SJCRH30 (cell line): ENCODE measurements around the gene ZNF454. TPM values are rescaled to one million over a fixed set of nuclear protein-coding genes. Genes with fewer than 3 reads are reported as not detected.
A peak's percentile ranks its signal among the peaks of the same experiment; 100 is the strongest.

ENCODE experiments used
- DNase-seq, 2 experiments: peaks; one replicate each; pipeline ENCODE4 v3.0.0-alpha.2; 2015 to 2020
- H3K27ac ChIP-seq: fragments of 250-450 bp; sonication (Bioruptor Pico); 2 replicates; pipeline ENCODE4 v1.5.1; 2020; ENCODE audit warnings: mild to moderate bottlenecking, moderate library complexity
- H3K27me3 ChIP-seq: fragments of 250-450 bp; sonication (Bioruptor Pico); 2 replicates; pipeline ENCODE4 v1.5.1; 2020; ENCODE audit warnings: mild to moderate bottlenecking, moderate library complexity
- H3K36me3 ChIP-seq: fragments of 250-450 bp; sonication (Bioruptor Pico); 2 replicates; pipeline ENCODE4 v1.5.1; 2020; ENCODE audit warnings: mild to moderate bottlenecking, moderate library complexity
- H3K4me1 ChIP-seq: fragments of 250-450 bp; sonication (Bioruptor Pico); 2 replicates; pipeline ENCODE4 v1.5.1; 2020; ENCODE audit warnings: mild to moderate bottlenecking, moderate library complexity
- H3K4me3 ChIP-seq: fragments of 250-450 bp; sonication (Bioruptor Pico); 2 replicates; pipeline ENCODE4 v1.5.1; 2020; ENCODE audit warnings: mild to moderate bottlenecking, moderate library complexity
- H3K9me3 ChIP-seq: fragments of 250-450 bp; sonication (Bioruptor Pico); replicated peaks from 2 replicates; pipeline ENCODE4 v1.5.1; 2020; ENCODE audit warnings: mild to moderate bottlenecking, moderate library complexity
- total RNA-seq: library from RNA; depleted of rRNA; stranded (reverse); fragments of >200 nt; shearing (Covaris generic); gene quantifications from 2 replicates; pipeline ENCODE4 v1.2.3, GENCODE V29; 2014; rRNA removed

The ZNF454 gene
- total RNA-seq, result not detected in 2 replicates

DNA sequence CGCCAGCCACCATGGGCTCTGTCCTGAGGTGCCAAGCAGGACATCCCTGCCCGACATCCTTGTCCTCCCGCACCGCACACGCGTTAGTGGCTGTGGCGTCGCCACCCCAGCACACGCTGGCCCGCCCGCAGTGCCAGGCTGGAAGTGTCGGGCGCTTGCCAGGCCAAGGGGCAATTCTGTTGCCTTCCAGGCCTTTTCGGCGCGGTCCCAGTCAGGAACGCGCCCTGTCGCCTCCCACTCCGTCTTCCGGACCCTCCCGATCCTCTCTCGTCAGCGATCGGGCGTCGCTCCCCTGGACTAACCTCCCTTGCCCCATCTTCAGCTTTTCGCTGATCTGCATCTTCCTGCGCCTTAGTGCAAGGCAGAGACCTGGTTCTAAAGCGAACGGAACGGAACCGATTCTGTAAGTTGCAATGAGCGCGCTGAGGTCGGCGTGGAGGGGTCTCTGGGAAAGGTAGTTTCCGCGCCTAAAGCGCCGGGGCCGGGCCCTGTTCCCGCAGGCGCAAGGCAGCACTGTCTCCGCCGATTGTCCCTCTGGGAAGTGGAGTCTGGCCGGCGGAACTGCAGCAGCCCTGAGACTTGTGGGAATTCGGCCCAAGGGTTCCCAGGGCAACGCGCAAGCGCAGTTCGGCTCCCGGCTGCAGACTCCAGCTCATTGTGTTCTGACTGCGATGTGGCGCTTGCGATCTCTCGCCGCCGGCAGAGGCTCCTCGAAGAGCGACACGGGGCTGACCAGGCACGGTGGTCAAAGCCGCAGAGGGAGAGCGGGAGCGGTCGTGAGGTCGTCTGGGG, at the start of gene ZNF454:
ZNF454 (plus strand) TSS at position 630 of the 792 bp plus-strand sequence. CDS start 1,594 bp downstream, outside the sequence.
- Histone ChIP-seq H3K36me3 (no peaks in the 10 kb centered on the region), H3K27me3 (no peaks in the 10 kb centered on the region), H3K9me3 (no peaks in the 10 kb centered on the region), H3K27ac (no peak within 1 kb of the TSS), H3K4me1 (no peaks in the 10 kb centered on the region), H3K4me3 (no peak within 1 kb of the TSS)
- DNase-seq, result no peak

DNA sequence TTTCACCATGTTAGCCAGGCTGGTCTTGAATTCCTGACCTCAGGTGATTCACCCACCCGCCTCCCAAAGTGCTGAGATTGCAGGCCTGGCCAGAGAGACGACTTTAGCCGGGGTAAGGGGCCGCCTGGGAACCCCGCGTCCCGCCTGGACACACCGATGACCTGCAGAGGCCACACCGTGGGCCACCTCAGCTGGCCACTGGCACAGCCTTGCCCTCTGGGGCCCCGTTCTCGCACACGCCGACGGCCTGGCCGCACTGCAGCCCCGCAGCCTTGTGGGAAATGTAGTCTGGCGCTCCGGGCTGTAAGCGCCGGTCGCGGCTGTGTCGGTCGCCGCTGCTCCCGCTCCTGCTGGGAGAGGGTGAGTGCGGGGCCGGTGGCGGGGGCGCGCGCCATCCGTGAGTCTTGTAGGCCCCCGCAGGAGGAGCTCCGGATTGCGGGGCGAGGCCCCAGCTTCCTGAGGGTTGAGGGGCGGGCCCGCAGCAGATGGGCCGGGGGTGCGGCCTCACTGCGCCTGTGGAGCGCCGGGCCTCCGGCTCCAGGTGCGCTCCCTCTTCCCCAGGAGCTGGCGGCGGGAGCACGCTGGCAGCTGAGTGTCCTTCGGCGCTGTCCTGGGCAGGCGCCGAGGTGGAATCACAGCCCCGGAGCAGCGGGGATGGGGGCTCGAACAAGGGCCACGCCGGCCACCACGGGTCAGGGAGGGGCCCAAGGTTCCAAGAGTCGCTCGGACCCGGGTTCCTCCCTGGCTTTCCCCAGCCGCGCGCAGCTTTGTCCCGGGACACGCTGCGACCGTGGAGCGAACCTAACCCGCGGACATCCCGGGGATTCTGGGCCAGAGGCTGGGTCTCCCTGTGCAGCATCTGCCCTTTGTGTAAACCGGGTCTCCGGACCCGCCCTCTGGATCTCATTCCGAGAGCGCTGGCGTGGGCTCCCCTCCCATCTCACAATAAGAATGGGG, 45.1 kb upstream of the ZNF454 start, which contains the start of gene ZFP2:
ZFP2 (plus strand) TSS at position 299 of the 957 bp plus-strand sequence. CDS start 35,401 bp downstream, outside the sequence.
- Histone ChIP-seq H3K27me3 (no peaks in the 10 kb centered on the region), H3K36me3 (no peaks in the 10 kb centered on the region), H3K4me1 (no peaks in the 10 kb centered on the region), H3K4me3 (peak within 1 kb of the TSS; percentile 64), H3K27ac (no peak within 1 kb of the TSS), H3K9me3 (no peaks in the 10 kb centered on the region)
- peak; percentile 42 to 65 for DNase-seq

DNA sequence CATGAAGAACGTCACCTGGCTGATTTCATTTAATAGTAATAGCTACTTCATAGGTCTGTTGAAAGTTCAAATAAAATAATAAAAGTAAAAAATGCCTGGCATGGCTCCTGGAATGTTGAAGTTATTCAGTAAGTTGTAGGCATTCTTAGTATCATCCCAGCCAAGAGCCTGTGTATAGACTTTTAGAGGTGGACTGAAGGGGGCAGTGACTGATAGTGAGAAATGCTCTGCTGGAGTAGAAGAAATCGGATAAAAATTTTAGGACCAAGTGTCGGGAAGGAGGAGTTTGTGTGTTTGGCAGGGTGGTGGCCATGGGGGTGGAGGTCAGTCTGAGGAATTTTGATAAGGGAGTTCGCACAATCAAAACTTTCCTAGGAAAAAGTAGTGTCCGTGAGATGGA, 41.7 kb upstream of the ZNF454 start:
- Histone ChIP-seq H3K9me3 (no peaks in the 10 kb centered on the region), H3K36me3 (no peaks in the 10 kb centered on the region), H3K4me3 (no peak overlapping the region), H3K27ac (no peak overlapping the region), H3K27me3 (no peaks in the 10 kb centered on the region), H3K4me1 (no peaks in the 10 kb centered on the region)
- no peak for DNase-seq

DNA sequence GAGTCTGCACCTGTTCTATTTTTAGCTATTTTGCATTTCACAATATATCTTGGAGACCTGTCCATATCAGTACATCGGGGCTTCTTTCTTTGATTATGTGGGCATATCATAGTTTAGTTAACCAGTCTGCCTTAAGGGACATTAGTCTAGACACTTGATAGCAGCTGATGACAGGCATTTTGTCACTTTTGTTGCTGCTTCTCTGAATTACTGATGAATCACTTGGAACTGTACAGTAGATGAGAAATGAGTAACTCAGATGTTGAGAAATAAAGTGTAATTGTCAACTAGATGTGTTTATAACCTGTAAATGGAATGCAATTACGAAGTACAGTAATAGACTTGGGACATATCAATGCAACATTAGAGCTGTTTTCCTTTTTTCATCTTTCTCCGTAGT, 38.1 kb upstream of the ZNF454 start:
- H3K36me3 ChIP-seq, result no peaks in the 10 kb centered on the region
- no peak overlapping the region for H3K4me3 ChIP-seq
- H3K27ac ChIP-seq, result no peak overlapping the region
- no peak for DNase-seq
- H3K27me3 ChIP-seq, result no peaks in the 10 kb centered on the region
- no peaks in the 10 kb centered on the region for H3K4me1 ChIP-seq
- H3K9me3 ChIP-seq, result no peaks in the 10 kb centered on the region

DNA sequence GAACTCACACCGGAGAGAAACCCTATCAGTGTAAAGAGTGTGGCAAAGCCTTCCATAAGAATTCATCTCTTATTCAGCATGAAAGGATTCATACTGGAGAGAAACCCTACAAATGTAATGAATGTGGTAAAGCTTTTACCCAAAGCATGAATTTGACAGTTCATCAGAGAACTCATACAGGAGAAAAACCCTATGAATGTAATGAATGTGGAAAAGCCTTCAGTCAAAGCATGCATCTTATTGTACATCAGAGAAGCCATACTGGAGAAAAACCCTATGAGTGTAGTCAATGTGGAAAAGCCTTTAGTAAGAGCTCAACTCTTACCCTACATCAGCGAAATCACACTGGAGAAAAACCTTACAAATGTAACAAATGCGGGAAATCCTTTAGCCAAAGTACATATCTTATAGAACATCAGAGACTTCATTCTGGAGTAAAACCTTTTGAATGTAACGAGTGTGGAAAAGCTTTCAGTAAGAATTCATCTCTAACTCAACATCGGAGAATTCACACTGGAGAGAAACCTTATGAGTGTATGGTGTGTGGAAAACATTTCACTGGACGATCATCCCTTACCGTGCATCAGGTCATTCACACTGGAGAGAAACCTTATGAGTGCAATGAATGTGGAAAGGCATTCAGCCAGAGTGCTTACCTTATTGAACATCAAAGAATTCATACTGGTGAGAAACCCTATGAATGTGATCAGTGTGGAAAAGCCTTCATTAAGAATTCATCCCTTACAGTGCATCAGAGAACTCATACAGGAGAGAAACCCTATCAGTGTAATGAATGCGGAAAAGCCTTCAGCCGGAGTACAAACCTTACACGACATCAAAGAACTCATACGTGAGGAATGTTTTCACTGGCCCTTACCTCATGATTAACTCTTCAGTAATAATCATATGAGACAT, 8.9 kb upstream of the ZNF454 start:
- Histone ChIP-seq H3K27me3 (no peaks in the 10 kb centered on the region), H3K36me3 (no peaks in the 10 kb centered on the region)
- no peak for DNase-seq

DNA sequence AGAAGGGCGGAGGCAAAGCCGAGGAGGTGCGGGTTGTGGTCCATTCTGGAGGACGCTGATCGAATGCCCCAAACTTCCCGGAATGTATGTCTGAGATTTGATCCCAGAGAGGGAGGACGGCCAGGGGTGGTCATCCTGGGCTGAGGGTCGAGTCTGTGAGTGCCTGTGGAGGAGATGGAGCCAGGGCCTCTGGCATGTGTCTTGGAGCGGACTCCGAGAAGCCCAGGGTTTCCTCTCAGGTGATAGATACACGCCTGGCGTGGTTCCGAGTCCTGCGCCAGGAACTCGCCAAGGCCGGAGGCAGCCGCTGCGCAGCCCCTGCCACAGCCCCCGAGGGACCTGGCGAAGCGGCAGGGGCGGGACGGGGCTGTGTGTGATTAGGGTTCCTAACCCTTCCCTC, 363 bp downstream of the ZNF454 start:
- no peak overlapping the region for H3K4me3 ChIP-seq
- H3K9me3 ChIP-seq, result no peaks in the 10 kb centered on the region
- H3K4me1 ChIP-seq, result no peaks in the 10 kb centered on the region
- H3K27ac ChIP-seq, result no peak overlapping the region
- no peaks in the 10 kb centered on the region for H3K36me3 ChIP-seq
- DNase-seq, result no peak
- H3K27me3 ChIP-seq, result no peaks in the 10 kb centered on the region

More for the DNA sequence above, 8.9 kb upstream of the ZNF454 start:
- Histone ChIP-seq H3K9me3 (peaks cover 27% of the 10 kb centered on the region), H3K4me1 (no peaks in the 10 kb centered on the region), H3K4me3 (no peak overlapping the region), H3K27ac (no peak overlapping the region)

DNA sequence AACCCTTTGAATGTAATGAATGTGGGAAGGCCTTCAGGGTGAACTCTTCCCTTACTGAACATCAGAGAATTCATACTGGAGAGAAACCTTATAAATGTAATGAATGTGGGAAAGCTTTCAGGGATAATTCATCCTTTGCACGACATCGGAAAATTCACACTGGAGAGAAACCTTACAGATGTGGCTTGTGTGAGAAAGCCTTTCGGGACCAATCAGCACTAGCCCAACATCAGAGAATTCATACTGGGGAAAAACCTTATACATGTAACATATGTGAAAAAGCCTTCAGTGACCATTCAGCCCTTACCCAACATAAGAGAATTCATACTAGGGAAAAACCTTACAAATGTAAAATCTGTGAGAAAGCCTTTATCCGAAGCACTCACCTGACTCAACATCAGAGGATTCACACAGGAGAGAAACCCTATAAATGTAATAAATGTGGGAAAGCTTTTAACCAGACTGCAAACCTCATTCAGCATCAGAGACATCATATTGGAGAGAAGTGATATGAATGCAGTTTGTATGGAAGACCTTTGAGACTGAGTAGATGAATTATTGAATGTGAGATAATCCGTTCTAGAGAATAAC, 24.6 kb downstream of the ZNF454 start:
- no peak for DNase-seq
- H3K9me3 ChIP-seq, result peaks cover 9% of the 10 kb centered on the region
- H3K4me1 ChIP-seq, result no peaks in the 10 kb centered on the region
- H3K27ac ChIP-seq, result no peak overlapping the region
- no peak overlapping the region for H3K4me3 ChIP-seq
- no peaks in the 10 kb centered on the region for H3K36me3 ChIP-seq
- no peaks in the 10 kb centered on the region for H3K27me3 ChIP-seq

DNA sequence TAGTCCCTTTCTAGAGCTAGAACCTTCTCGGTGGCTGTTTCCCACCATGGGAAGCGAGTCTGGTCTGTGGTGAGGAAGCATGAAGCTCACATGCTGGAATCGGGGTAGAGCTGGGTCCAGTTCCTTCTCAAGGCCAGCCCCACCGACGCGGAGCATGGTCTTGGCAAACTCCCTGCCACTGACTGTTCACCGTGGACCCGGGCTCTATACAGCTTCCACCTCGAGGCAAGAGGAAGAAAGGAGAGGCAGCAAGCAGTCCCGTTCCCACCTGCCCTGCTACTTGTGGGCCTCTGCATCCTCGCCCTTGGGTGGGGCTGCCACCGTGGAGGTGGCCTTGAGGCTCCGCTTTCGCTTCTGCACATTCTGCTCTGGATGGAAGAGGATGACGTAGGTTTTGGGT, 40.4 kb downstream of the ZNF454 start:
- H3K36me3 ChIP-seq, result no peaks in the 10 kb centered on the region
- H3K27me3 ChIP-seq, result no peaks in the 10 kb centered on the region
- no peaks in the 10 kb centered on the region for H3K9me3 ChIP-seq
- H3K4me3 ChIP-seq, result no peak overlapping the region
- no peak overlapping the region for H3K27ac ChIP-seq
- H3K4me1 ChIP-seq, result no peaks in the 10 kb centered on the region
- DNase-seq, result no peak

DNA sequence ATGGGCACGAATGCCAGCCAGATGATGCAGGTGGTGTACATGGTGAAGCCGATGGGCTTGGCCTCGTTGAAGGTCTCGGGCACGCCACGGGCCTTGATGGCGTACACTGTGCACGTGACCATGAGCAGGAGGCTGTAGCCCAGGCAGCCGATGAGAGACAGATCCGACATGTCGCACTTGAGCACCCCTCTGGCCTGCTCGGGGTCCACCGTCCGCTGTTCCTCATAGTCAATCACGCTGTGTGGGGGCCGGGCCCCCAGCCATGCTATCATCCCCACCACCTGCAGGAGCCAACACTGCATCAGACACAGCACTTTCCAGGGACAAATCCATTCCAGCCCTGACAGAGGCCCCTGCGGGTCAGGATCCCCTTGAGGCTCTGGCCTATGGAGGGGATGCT, 41.9 kb downstream of the ZNF454 start:
- no peaks in the 10 kb centered on the region for H3K36me3 ChIP-seq
- no peaks in the 10 kb centered on the region for H3K9me3 ChIP-seq
- no peak overlapping the region for H3K4me3 ChIP-seq
- no peak overlapping the region for H3K27ac ChIP-seq
- no peaks in the 10 kb centered on the region for H3K27me3 ChIP-seq
- no peaks in the 10 kb centered on the region for H3K4me1 ChIP-seq
- no peak for DNase-seq

DNA sequence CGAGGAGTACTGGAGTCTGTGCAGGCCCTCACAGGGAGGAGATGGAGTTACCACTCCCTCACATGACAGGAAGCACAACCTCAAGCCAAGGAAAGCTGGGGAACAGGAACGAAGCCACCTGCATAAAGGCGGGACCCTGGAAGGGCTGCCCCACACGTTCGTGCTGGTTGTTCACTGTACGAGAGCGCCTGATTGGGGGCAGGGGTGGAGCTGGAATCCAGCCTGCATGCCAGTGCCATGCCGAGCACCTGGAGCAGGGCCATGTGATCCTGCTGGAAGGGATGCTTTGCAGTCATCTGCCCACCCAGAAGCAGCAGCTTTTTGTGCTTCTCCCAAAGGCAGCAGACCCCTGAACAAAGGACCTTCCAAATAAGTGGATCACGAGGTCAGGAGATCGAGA, 42.7 kb downstream of the ZNF454 start:
- DNase-seq, result no peak
- Histone ChIP-seq H3K4me3 (no peak overlapping the region), H3K36me3 (no peaks in the 10 kb centered on the region), H3K4me1 (no peaks in the 10 kb centered on the region), H3K27me3 (no peaks in the 10 kb centered on the region), H3K27ac (no peak overlapping the region), H3K9me3 (no peaks in the 10 kb centered on the region)

DNA sequence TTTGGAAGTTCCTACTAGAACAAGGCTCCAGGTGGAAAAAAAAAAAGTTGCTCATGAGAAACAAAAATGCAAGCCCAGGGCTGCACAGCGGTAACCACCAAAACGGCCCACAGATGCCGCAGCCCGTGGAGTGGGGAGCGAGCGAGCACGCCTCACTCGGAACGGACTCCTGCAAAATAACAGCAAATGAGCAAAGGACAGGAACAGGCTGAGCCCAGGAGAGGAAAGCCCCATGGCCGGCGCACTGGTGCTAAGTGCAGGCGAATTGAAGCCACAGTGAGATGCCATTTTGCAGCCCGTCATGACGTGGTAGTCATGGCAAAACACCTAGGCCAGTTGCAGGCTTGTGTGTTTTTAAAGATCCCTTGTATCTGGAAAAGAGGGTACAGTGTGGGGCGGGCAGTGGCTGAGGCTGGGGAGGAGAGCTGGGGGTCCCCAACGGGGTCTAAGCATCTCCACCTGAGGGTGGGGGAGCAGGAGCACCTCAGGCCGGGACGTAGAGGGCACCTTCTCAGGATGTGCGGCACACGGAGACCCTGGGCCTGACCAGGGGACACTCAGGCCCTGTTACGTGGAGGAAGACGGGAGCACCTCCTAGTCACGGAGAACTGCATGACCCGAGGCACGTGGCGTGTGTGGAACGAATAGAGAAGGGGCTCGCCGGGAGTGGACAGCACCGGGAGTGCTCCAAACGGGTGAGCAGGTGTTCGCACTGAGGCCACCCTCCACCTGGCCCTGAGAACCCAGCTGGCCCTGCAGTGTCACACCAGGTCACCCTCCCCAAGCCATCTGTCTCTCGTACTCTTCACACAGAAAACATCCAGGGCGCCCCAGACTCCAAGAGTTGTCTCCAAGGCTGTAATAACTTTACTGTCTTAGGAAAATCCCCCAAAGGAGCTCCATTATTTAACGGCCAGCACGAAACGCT, 43.4 kb downstream of the ZNF454 start:
- no peak for DNase-seq
- no peak overlapping the region for H3K4me3 ChIP-seq
- H3K27me3 ChIP-seq, result no peaks in the 10 kb centered on the region
- no peak overlapping the region for H3K27ac ChIP-seq
- no peaks in the 10 kb centered on the region for H3K9me3 ChIP-seq
- H3K36me3 ChIP-seq, result no peaks in the 10 kb centered on the region
- no peaks in the 10 kb centered on the region for H3K4me1 ChIP-seq

DNA sequence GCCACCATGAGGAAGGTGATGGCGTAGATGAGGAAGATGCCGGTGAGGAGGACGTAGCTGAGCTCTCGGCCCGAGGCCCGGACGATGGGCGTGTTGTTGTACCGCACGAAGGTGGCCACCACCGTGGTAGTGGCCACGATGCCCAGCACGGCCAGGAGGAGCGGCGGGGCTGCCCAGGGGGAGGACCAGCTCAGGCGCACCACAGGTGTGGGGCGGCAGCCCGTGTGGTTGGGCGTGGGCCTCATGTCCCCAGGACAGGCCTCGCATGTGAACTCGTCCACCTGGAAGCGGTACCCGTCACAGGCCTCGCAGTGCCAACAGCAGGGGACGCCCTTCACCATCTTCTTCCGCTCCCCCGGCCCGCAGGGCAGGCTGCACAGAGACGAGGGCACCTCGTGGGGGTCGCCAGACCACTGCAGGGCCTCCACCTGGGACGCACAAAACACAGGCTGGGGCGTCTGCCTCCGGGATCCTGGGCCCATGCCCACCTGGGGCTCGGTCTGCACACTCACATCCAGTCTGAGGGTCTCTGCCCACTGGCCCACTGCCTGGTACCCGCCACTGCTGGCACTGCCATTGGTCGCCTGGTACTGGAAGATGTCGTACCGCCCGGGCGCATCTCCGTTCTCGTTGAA, 45.4 kb downstream of the ZNF454 start:
- H3K27me3 ChIP-seq, result no peaks in the 10 kb centered on the region
- no peak overlapping the region for H3K27ac ChIP-seq
- no peaks in the 10 kb centered on the region for H3K4me1 ChIP-seq
- no peaks in the 10 kb centered on the region for H3K36me3 ChIP-seq
- no peak for DNase-seq
- H3K9me3 ChIP-seq, result no peaks in the 10 kb centered on the region
- H3K4me3 ChIP-seq, result no peak overlapping the region
